Measurements from ENCODE around the gene ZNF454. TPM values are rescaled to one million over a fixed set of nuclear protein-coding genes. Genes with fewer than 3 reads are reported as not detected.

ZNF454 gene
- total RNA-seq, 1 experiment from 2014 or later = 0.61 TPM

DNA sequence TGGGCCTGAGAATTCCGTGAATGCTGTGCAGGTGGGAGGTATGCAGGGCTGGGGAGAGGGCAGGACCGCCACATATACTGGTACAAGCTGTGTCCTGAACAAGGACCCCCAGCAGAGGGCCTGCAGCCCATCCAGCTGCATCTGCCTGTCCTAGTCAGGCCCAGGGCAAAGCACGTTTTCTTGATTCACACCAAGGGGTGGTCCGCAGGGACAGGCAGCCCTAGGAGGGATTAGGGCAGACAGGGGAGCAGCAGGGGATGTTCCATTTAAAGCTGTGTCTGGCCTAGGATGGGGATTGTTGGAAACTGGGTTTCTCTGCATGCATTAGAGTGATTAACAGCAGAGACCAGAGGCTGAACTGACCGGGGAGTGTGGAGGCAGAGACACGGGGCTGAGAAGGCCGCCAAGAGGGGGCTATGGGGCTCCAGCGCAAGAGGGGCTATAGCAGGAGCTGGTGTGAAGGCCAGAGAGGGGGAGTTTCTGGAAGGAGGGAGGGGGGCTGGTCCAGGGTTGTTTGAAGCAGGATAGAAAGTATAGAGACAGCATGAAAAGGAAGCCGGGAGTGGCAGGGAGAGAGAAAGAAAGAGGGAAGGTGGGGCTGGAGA, 51.4 kb downstream of the ZNF454 start (continued):
- TF ChIP-seq, protein P1, sequence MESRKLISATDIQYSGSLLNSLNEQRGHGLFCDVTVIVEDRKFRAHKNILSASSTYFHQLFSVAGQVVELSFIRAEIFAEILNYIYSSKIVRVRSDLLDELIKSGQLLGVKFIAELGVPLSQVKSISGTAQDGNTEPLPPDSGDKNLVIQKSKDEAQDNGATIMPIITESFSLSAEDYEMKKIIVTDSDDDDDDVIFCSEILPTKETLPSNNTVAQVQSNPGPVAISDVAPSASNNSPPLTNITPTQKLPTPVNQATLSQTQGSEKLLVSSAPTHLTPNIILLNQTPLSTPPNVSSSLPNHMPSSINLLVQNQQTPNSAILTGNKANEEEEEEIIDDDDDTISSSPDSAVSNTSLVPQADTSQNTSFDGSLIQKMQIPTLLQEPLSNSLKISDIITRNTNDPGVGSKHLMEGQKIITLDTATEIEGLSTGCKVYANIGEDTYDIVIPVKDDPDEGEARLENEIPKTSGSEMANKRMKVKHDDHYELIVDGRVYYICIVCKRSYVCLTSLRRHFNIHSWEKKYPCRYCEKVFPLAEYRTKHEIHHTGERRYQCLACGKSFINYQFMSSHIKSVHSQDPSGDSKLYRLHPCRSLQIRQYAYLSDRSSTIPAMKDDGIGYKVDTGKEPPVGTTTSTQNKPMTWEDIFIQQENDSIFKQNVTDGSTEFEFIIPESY (IDR thresholded peaks at IDR 0.05; ENCODE audit: extremely low read depth, insufficient replicate concordance, low read length) = no peak

- intact Hi-C loops (cut with micrococcal nuclease) = no loop called here
- ATAC-seq (no peak), DNase-seq (ENCODE audit: low read depth, low spot score) (no peak)
- no TSS peak for BruUV-seq (replicated peaks)
- H3K36me3 ChIP-seq (ENCODE audit: control insufficient read depth in 1 of 2, insufficient read depth in 2 of 2, low read length in 2 of 2) = no peaks in the 10 kb centered on the region
- no peak overlapping the region for H3K4me2 ChIP-seq (ENCODE audit: low read length)
- H4K20me1 ChIP-seq (ENCODE audit: insufficient read depth) = no peaks in the 10 kb centered on the region
- CTCF ChIA-PET = no interaction called here
- H3K79me2 ChIP-seq (ENCODE audit: insufficient read depth, low read length) = no peaks in the 10 kb centered on the region
- H3K9me2 ChIP-seq (ENCODE audit: insufficient read depth) = no peaks in the 10 kb centered on the region
- TF ChIP-seq, protein P2, sequence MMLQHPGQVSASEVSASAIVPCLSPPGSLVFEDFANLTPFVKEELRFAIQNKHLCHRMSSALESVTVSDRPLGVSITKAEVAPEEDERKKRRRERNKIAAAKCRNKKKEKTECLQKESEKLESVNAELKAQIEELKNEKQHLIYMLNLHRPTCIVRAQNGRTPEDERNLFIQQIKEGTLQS (IDR thresholded peaks at IDR 0.05) = no peak
- TF ChIP-seq SP1 (IDR thresholded peaks at IDR 0.05; ENCODE audit: low read depth) = no peak
- TF ChIP-seq ZNF274 (IDR thresholded peaks at IDR 0.05; ENCODE audit: low read depth, low read length) = no peak
- no peak for TF ChIP-seq FOSL1 (IDR thresholded peaks at IDR 0.05; ENCODE audit: low read depth)
- TF ChIP-seq POLR2A (IDR thresholded peaks at IDR 0.05; ENCODE audit: borderline replicate concordance, extremely low read depth, insufficient read depth, insufficient read length) = no peak
- TF ChIP-seq EZH2 (IDR thresholded peaks at IDR 0.05) = no peak
- TF ChIP-seq ZFX (IDR thresholded peaks at IDR 0.05) = no peak
- TF ChIP-seq SIN3A (IDR thresholded peaks at IDR 0.05; ENCODE audit: low read depth) = no peak
- no peak for TF ChIP-seq ELF1 (IDR thresholded peaks at IDR 0.05; ENCODE audit: borderline replicate concordance, low read depth)
- no peak for TF ChIP-seq EGR1 (IDR thresholded peaks at IDR 0.05; ENCODE audit: low read depth)
- TF ChIP-seq, protein P1 (IDR thresholded peaks at IDR 0.05; ENCODE audit: extremely low read depth, insufficient replicate concordance, low read length) = no peak
- no peak for TF ChIP-seq YY1 (IDR thresholded peaks at IDR 0.05; ENCODE audit: extremely low read depth, insufficient replicate concordance, low read depth, low read length)
- no peak for TF ChIP-seq EZH2phosphoT487 (IDR thresholded peaks at IDR 0.05; ENCODE audit: borderline replicate concordance)
- no peak for TF ChIP-seq RAD21 (IDR thresholded peaks at IDR 0.05; ENCODE audit: low read depth)
- TF ChIP-seq JUND (IDR thresholded peaks at IDR 0.05) = no peak
- no peak for TF ChIP-seq CTCF (IDR thresholded peaks at IDR 0.05 in 2 of 3, conservative IDR thresholded peaks at IDR 0.05 in 1 of 3; ENCODE audit: borderline replicate concordance in 1 of 3, insufficient read depth in 1 of 3, low read depth in 2 of 3, low read length in 2 of 3)
- no peak for TF ChIP-seq CBX3 (IDR thresholded peaks at IDR 0.05; ENCODE audit: low read depth)
- no peak for TF ChIP-seq SRF (IDR thresholded peaks at IDR 0.05; ENCODE audit: low read depth)
- no peak overlapping the region for H3K9ac ChIP-seq (ENCODE audit: low read length)
- no peak overlapping the region for H3K27ac ChIP-seq (ENCODE audit: low read depth, low read length)
- POLR2A ChIA-PET = no interaction called here
- H2AFZ ChIP-seq (ENCODE audit: low read depth, low read length, poor library complexity, severe bottlenecking) = no peak overlapping the region
- no peak overlapping the region for H3K4me3 ChIP-seq (replicated peaks in 1 of 2; ENCODE audit: low read depth in 1 of 2, low read length in 2 of 2)
- no peaks in the 10 kb centered on the region for H3K4me1 ChIP-seq (ENCODE audit: control insufficient read depth in 1 of 2, insufficient read depth in 2 of 2, low read length in 2 of 2)
- RAD21 ChIA-PET (ENCODE audit: low non-redundant PET in 1 of 2, low total read pairs in 2 of 2, uncharacterized antibody in 2 of 2, unreplicated experiment in 2 of 2) = no interaction called here
- H3K9me3 ChIP-seq (ENCODE audit: control insufficient read depth in 1 of 2, insufficient read depth in 1 of 2, low read depth in 1 of 2, low read length in 2 of 2) = peaks cover 0 to 4% of the 10 kb centered on the region in 2 experiments; a peak in 2 of 4 replicates
- no peaks in the 10 kb centered on the region for H3K27me3 ChIP-seq (ENCODE audit: insufficient read depth, low read length)
Observed at GRCh38 chr5:178993236-178993765, 52.3 kb downstream of the ZNF454 start.
